BJ (cell line): ENCODE data around the gene TTLL11. TPM values are rescaled to one million over a fixed set of nuclear protein-coding genes. Genes with fewer than 3 reads are reported as not detected.
"Not testable (repeated sequence)": the region's sequence is repeated elsewhere in the genome, so short reads cannot be mapped to it uniquely, and the experiment has no call there.

Experiments used
- CTCF ChIA-PET: fragments of 350-600 bp; formaldehyde crosslinking; extraction: SDS; loops from one replicate; lab custom pipeline; 2021; ENCODE audit warnings: antibody characterized with exemption, inconsistent platforms; lab: Yijun Ruan, JAX
- POLR2A ChIA-PET: fragments of 300-600 bp; sonication (Branson Sonifier 250); formaldehyde crosslinking; extraction: SDS; loops from one replicate; lab custom pipeline; 2021; ENCODE audit warnings: antibody characterized with exemption; lab: Charles Lee
- DNase-seq: peaks from one replicate; pipeline ENCODE4 v3.0.0-alpha.2; 2011; ENCODE audit warnings: low read depth
- H3K27me3 ChIP-seq: 2 replicates; pipeline ENCODE4 v1.6.0; 2011; ENCODE audit warnings: low read length; ENCODE audit not compliant: control insufficient read depth, insufficient read depth
- H3K36me3 ChIP-seq: 2 replicates; pipeline ENCODE4 v1.5.1; 2011; ENCODE audit warnings: low read length; ENCODE audit not compliant: control insufficient read depth, insufficient read depth
- H3K4me3 ChIP-seq: 2 replicates; pipeline ENCODE4 v1.5.1; 2011; ENCODE audit warnings: low read depth, mild to moderate bottlenecking, control low read depth, low read length
- polyA plus RNA-seq: library from polyadenylated mRNA; depleted of rRNA; stranded (reverse); fragments of >200 nt; gene quantifications from 2 replicates; pipeline ENCODE4 v1.2.3, GENCODE V29; 2011
- TF ChIP-seq, protein P1 (sequence below): IDR thresholded peaks from 2 replicates; pipeline ENCODE4 v1.5.1; 2011; ENCODE audit warnings: low read depth, mild to moderate bottlenecking, control low read depth, inconsistent platforms, low read length, moderate library complexity; ENCODE audit not compliant: insufficient read depth

The TTLL11 gene
- polyA plus RNA-seq, 1 experiment: 5.6 TPM

DNA sequence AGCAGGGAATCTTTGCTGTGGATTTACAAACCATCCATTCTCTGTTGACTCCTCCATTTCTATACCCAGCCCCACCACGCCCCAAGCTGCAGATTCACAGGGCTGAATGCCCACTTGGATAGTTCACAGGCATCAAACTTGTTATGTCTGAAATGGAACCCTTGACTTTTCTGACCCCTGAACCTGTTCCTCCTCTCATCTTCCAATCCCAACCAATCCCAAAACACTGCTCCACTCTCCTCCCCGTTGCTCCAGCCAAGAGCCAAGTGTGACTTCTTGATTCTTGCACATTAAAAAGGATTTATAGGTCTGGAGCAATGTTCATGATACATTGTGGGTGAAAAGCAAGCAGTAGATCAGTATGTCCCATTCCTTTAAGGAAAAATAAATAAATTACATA is 296.0 kb downstream of the TTLL11 start:
- POLR2A ChIA-PET: no interaction called here
- no peak for DNase-seq
- H3K4me3 ChIP-seq: no peak overlapping the region
- TF ChIP-seq, protein P1, sequence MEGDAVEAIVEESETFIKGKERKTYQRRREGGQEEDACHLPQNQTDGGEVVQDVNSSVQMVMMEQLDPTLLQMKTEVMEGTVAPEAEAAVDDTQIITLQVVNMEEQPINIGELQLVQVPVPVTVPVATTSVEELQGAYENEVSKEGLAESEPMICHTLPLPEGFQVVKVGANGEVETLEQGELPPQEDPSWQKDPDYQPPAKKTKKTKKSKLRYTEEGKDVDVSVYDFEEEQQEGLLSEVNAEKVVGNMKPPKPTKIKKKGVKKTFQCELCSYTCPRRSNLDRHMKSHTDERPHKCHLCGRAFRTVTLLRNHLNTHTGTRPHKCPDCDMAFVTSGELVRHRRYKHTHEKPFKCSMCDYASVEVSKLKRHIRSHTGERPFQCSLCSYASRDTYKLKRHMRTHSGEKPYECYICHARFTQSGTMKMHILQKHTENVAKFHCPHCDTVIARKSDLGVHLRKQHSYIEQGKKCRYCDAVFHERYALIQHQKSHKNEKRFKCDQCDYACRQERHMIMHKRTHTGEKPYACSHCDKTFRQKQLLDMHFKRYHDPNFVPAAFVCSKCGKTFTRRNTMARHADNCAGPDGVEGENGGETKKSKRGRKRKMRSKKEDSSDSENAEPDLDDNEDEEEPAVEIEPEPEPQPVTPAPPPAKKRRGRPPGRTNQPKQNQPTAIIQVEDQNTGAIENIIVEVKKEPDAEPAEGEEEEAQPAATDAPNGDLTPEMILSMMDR: no peak
- CTCF ChIA-PET: no interaction called here
- no peaks in the 10 kb centered on the region for H3K36me3 ChIP-seq
- H3K27me3 ChIP-seq: peaks cover 3% of the 10 kb centered on the region

- H3K4me3 ChIP-seq, POLR2A ChIA-PET, DNase-seq, CTCF ChIA-PET, H3K36me3 ChIP-seq, H3K27me3 ChIP-seq: not testable (repeated sequence)
These were observed 298.8 kb downstream of the TTLL11 start for GRCh38 chr9:121794334-121794733.

- H3K4me3 ChIP-seq, DNase-seq, H3K36me3 ChIP-seq, H3K27me3 ChIP-seq, POLR2A ChIA-PET, CTCF ChIA-PET: not testable (repeated sequence)
These were observed 300.6 kb downstream of the TTLL11 start for GRCh38 chr9:121792476-121792875.

DNA sequence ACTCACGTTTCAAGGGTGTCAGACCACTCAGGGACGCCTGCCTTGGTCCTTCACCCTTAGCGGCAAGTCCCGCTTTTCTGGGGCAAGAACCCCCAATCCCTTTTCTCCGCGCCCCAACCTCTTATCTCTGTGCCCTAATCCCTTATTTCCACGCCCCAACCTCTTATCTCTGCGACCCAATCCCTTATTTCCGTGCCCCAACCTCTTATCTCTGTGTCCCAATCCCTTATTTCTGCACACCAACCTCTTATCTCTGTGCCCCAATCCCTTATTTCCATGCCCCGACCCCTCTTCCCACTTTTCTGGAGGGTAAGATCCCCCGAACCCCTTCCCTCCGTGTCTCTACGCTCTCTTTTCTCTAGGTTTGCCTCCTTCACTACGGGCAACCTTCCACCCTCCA is 302.3 kb downstream of the TTLL11 start:
- POLR2A ChIA-PET: no interaction called here
- DNase-seq: no peak
- H3K36me3 ChIP-seq: peaks cover 3% of the 10 kb centered on the region; the same call in 1 of the 2 replicates
- no peaks in the 10 kb centered on the region for H3K27me3 ChIP-seq
- CTCF ChIA-PET: no interaction called here
- H3K4me3 ChIP-seq: no peak overlapping the region
- TF ChIP-seq, protein P1: no peak

GRCh38 chr9:121788686-121789366 is 304.3 kb downstream of the TTLL11 start:
- Histone ChIP-seq H3K36me3 (peaks cover 6% of the 10 kb centered on the region), H3K27me3 (no peaks in the 10 kb centered on the region), H3K4me3 (no peak overlapping the region)
- ChIA-PET POLR2A (no interaction called here), CTCF (no interaction called here)
- TF ChIP-seq, protein P1: no peak
- DNase-seq: no peak

- no peak for DNase-seq
- ChIA-PET POLR2A (no interaction called here), CTCF (no interaction called here)
- H3K27me3 ChIP-seq: no peaks in the 10 kb centered on the region
- H3K36me3 ChIP-seq: peaks cover 11% of the 10 kb centered on the region
- no peak overlapping the region for H3K4me3 ChIP-seq
- TF ChIP-seq, protein P1: no peak
These were observed 306.1 kb downstream of the TTLL11 start for GRCh38 chr9:121786998-121787422.
